HG03039 (cell line): ENCODE results near the gene GALNT14.
"Not testable (repeated sequence)": the region's sequence is repeated elsewhere in the genome, so short reads cannot be mapped to it uniquely, and the experiment has no call there.

Experiments used
- ATAC-seq: cut with Tn5 transposase; IDR thresholded peaks from one replicate; pipeline ENCODE4 v1.9.1; 2021; ENCODE audit warnings: mild to moderate bottlenecking, moderate library complexity; ENCODE audit not compliant: unreplicated experiment

Gene GALNT14

GRCh38 chr2:30912056-30912455 lies 226.2 kb downstream of the GALNT14 start:
- no peak for ATAC-seq

- ATAC-seq = no peak
Observed at GRCh38 chr2:30911327-30911726, 226.9 kb downstream of the GALNT14 start.

GRCh38 chr2:30910686-30911085 lies 227.6 kb downstream of the GALNT14 start:
- no peak for ATAC-seq

GRCh38 chr2:30904437-30904836 lies 233.8 kb downstream of the GALNT14 start:
- ATAC-seq = not testable (repeated sequence)

GRCh38 chr2:30903326-30903725 lies 234.9 kb downstream of the GALNT14 start:
- no peak for ATAC-seq

GRCh38 chr2:30900381-30900780 lies 237.9 kb downstream of the GALNT14 start:
- no peak for ATAC-seq

GRCh38 chr2:30899516-30900054 lies 238.7 kb downstream of the GALNT14 start:
- ATAC-seq = no peak

- no peak for ATAC-seq
Observed at GRCh38 chr2:30897539-30897938, 240.7 kb downstream of the GALNT14 start.

GRCh38 chr2:30894498-30895119 lies 243.6 kb downstream of the GALNT14 start:
- no peak for ATAC-seq

- no peak for ATAC-seq
Observed at GRCh38 chr2:30888852-30889409, 249.3 kb downstream of the GALNT14 start.

GRCh38 chr2:30886080-30886479 lies 252.2 kb downstream of the GALNT14 start:
- ATAC-seq = no peak

GRCh38 chr2:30883822-30884221 lies 254.4 kb downstream of the GALNT14 start:
- ATAC-seq = no peak

GRCh38 chr2:30883184-30883583 lies 255.1 kb downstream of the GALNT14 start:
- ATAC-seq = no peak

GRCh38 chr2:30880516-30880915 lies 257.7 kb downstream of the GALNT14 start:
- ATAC-seq = no peak

GRCh38 chr2:30877833-30878232 lies 260.4 kb downstream of the GALNT14 start:
- ATAC-seq = no peak

- no peak for ATAC-seq
Observed at GRCh38 chr2:30872797-30873196, 265.4 kb downstream of the GALNT14 start.

GRCh38 chr2:30871980-30872789 lies 266.1 kb downstream of the GALNT14 start:
- no peak for ATAC-seq

- ATAC-seq = no peak
Observed at GRCh38 chr2:30871440-30871839, 266.8 kb downstream of the GALNT14 start.

- no peak for ATAC-seq
Observed at GRCh38 chr2:30869988-30870387, 268.3 kb downstream of the GALNT14 start.

- no peak for ATAC-seq
Observed at GRCh38 chr2:30867385-30867784, 270.9 kb downstream of the GALNT14 start.

GRCh38 chr2:30866974-30867373 lies 271.3 kb downstream of the GALNT14 start:
- no peak for ATAC-seq
